Nephron (organoid): Measurements from ENCODE around the gene HSBP1L1.
A peak's percentile ranks its signal among the peaks of the same experiment; 100 is the strongest.

Experiments used
- H3K27ac Mint-ChIP-seq, 3 experiments: 2 replicates each; pipeline ENCODE4 v1.8.0; 2020; ENCODE audit warnings: mixed read lengths in 3 of 3, mild to moderate bottlenecking in 2 of 3, moderate library complexity in 1 of 3
- H3K27me3 Mint-ChIP-seq: 2 replicates; pipeline ENCODE4 v1.8.0; 2021; ENCODE audit warnings: low read depth, mild to moderate bottlenecking, moderate library complexity, mixed read lengths
- H3K36me3 Mint-ChIP-seq: 2 replicates; pipeline ENCODE4 v1.8.0; 2020; ENCODE audit warnings: low read depth, mixed read lengths
- H3K4me1 Mint-ChIP-seq: 2 replicates; pipeline ENCODE4 v1.8.0; 2020; ENCODE audit warnings: mixed read lengths
- H3K4me3 Mint-ChIP-seq, 3 experiments: 2 replicates each; pipeline ENCODE4 v1.8.0; 2020; ENCODE audit warnings: mild to moderate bottlenecking in 3 of 3, mixed read lengths in 3 of 3, moderate library complexity in 2 of 3
- H3K9me3 Mint-ChIP-seq: 2 replicates; pipeline ENCODE4 v1.8.0; 2020; ENCODE audit warnings: mixed read lengths
- TF ChIP-seq, protein P1 (sequence below), 3 experiments: fragments of 200-600 bp; sonication (generic); IDR thresholded peaks; one replicate each; pipeline ENCODE4 v1.5.0; 2021; ENCODE audit warnings: antibody characterized with exemption in 3 of 3; ENCODE audit not compliant: unreplicated experiment in 3 of 3

The HSBP1L1 gene

DNA sequence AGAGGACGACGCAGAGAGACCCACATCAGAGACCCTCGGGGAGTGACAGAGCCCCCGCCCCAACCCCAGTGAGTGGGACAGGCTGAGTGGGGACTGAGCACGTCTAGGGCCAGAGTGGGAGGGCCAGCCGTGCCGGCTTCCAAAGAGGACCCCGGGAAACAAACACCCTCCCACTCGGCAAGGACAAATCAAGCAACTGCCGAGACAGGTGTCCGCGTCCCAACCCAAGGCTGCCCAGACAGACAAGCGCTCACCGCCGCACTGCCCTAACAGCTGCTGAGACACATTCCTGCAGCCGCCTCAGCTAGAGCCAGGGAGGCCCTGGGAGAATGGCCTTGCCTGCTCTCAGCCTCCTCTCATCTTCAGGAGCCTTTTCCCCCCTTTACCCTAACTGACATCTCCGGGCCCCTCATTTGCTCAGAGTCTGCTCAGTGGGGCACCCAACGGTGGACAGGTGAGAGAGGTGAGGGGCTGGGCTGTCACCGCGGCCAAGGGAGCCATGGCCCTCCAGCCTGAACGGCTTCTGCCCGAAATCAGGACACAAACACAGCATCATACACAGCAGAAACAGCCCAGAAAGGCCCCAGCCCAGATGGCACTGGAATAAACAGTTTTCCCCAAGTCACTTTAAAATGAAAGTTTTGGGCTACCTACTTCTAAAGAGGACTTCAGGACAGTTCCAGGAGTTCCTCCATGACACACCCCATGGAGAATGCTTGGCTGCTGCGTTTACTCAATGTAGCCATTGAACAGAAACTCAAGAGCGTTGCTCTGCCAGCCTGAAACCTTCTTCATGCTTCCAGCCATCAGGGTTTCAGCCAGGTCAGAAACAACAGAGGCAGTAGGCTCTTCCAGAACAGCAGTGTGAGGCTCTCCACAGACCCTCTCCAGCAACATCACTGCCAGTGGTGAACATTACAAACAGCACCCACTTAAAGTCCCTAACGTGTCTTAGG lies 36.6 kb upstream of the HSBP1L1 start:
- TF ChIP-seq, protein P1, sequence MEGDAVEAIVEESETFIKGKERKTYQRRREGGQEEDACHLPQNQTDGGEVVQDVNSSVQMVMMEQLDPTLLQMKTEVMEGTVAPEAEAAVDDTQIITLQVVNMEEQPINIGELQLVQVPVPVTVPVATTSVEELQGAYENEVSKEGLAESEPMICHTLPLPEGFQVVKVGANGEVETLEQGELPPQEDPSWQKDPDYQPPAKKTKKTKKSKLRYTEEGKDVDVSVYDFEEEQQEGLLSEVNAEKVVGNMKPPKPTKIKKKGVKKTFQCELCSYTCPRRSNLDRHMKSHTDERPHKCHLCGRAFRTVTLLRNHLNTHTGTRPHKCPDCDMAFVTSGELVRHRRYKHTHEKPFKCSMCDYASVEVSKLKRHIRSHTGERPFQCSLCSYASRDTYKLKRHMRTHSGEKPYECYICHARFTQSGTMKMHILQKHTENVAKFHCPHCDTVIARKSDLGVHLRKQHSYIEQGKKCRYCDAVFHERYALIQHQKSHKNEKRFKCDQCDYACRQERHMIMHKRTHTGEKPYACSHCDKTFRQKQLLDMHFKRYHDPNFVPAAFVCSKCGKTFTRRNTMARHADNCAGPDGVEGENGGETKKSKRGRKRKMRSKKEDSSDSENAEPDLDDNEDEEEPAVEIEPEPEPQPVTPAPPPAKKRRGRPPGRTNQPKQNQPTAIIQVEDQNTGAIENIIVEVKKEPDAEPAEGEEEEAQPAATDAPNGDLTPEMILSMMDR (IDR thresholded peaks at IDR 0.05; ENCODE audit: unreplicated experiment in 3 of 3) = no peak
- Mint-ChIP-seq H3K4me3 (peak overlapping the region in 1 of 3 experiments; percentile 76), H3K4me1 (peaks cover 53% of the 10 kb centered on the region)

DNA sequence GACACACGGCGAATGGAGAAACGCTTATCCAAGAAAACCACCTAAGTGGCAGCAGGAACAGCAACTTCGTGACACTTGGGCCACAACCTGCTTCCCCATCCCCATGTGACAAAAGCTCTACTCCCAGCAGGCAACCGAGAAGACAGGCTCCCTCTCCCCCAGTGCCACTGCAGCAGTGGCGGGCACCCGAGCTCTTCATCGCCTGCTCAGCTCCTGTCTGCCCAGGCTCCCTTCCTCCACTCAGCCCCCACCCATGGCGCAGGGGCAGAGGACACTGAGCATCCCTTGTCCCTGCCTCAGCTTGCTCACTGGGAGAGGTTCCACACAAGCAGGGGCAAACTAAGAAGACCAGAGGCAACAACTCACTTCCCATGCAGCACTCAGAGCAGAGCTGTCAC lies 35.9 kb upstream of the HSBP1L1 start:
- TF ChIP-seq, protein P1 (IDR thresholded peaks at IDR 0.05; ENCODE audit: unreplicated experiment in 3 of 3) = no peak
- no peaks in the 10 kb centered on the region for H3K27me3 Mint-ChIP-seq

More for the DNA sequence above, 36.6 kb upstream of the HSBP1L1 start:
- Mint-ChIP-seq H3K27ac (peak overlapping the region in 2 of 3 experiments; percentile 41 to 58), H3K36me3 (peaks cover 98% of the 10 kb centered on the region), H3K9me3 (peaks cover 50% of the 10 kb centered on the region), H3K27me3 (no peaks in the 10 kb centered on the region)

DNA sequence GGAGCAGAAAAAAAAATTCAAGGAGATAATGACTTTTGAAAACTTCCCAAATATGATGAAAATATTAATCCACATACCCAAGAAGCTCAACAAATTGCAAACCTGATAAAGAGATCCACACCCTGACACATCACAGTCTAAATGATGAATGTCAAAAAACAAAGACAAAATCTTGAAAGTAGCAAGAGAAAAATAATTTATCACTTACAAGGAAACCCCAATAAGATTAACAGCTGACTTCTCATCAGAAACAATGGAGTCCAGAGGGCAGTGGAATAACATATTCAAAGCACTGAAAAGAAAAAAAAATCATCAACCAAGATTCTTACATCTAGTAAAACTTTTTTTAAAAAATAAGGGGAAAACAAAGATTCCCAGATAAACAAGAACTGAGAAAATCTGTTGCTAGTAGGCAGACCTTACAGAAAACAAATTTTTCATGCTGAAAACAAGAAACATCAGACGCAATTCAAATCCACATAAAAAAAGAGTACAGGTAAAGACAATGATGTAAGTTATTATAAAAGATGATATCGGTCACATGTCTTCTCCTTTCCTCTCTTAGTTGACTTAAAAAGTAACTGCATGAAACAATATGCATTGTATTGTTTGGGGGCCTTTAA lies 34.3 kb upstream of the HSBP1L1 start:
- TF ChIP-seq, protein P1 (IDR thresholded peaks at IDR 0.05; ENCODE audit: unreplicated experiment in 3 of 3) = no peak
- Mint-ChIP-seq H3K4me3 (no peak overlapping the region), H3K27ac (no peak overlapping the region), H3K4me1 (peaks cover 45% of the 10 kb centered on the region), H3K27me3 (no peaks in the 10 kb centered on the region), H3K9me3 (peaks cover 64% of the 10 kb centered on the region), H3K36me3 (peaks cover 98% of the 10 kb centered on the region)

More for the DNA sequence above, 35.9 kb upstream of the HSBP1L1 start:
- Mint-ChIP-seq H3K4me1 (peaks cover 53% of the 10 kb centered on the region), H3K36me3 (peaks cover 98% of the 10 kb centered on the region), H3K9me3 (peaks cover 56% of the 10 kb centered on the region), H3K27ac (peak overlapping the region in 1 of 3 experiments; percentile 58), H3K4me3 (no peak overlapping the region)

DNA sequence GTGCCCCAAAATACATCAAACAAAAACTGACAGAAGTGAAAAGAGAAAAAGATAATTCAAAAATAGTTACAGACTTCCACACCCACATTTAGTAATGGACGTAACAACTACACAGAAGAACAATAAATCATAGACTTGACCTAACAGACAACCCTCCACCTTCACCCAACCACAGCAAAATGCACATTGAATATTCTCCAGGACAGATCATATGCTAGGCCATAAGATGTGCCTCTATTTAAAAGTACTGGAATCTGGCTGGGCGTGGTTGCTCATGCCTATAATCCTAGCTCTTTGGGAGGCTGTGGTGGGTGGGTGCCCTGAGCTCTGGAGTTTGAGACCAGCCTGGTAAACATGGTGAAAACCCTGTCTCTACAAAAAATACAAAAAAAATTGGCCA lies 33.0 kb upstream of the HSBP1L1 start:
- peaks cover 32% of the 10 kb centered on the region for H3K4me1 Mint-ChIP-seq
- TF ChIP-seq, protein P1 (IDR thresholded peaks at IDR 0.05; ENCODE audit: unreplicated experiment in 3 of 3) = no peak
- no peaks in the 10 kb centered on the region for H3K27me3 Mint-ChIP-seq

DNA sequence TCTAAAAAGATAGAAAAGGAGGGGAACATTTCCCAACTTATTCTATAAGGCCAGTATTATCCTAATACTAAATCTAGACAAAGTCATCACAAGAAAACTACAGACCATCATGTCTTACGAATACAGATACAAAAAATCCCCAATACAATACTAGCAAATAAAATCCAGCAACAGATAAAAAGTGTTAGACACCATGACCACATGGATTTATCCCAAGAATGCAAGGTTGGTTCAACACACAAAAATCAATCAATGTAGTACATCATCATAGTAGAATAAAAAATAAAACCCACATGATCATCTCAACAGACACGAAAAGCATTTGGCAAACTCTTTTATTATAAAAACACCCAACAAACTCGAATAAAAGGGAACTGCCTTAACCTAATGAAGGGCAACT lies 31.5 kb upstream of the HSBP1L1 start:
- Mint-ChIP-seq H3K27me3 (no peaks in the 10 kb centered on the region), H3K4me1 (peaks cover 18% of the 10 kb centered on the region), H3K27ac (no peak overlapping the region), H3K4me3 (no peak overlapping the region), H3K9me3 (peaks cover 75% of the 10 kb centered on the region), H3K36me3 (peaks cover 98% of the 10 kb centered on the region)
- TF ChIP-seq, protein P1 (IDR thresholded peaks at IDR 0.05; ENCODE audit: unreplicated experiment in 3 of 3) = no peak

More for the DNA sequence above, 33.0 kb upstream of the HSBP1L1 start:
- peaks cover 98% of the 10 kb centered on the region for H3K36me3 Mint-ChIP-seq
- no peak overlapping the region for H3K27ac Mint-ChIP-seq
- peaks cover 69% of the 10 kb centered on the region for H3K9me3 Mint-ChIP-seq
- H3K4me3 Mint-ChIP-seq = no peak overlapping the region
